IMR-90 (cell line): ENCODE measurements around the gene WNK1. TPM values are rescaled to one million over a fixed set of nuclear protein-coding genes. Genes with fewer than 3 reads are reported as not detected.

Source experiments
- ATAC-seq: fragments of 200-7000 bp; cut with Tn5 transposase; 2 replicates; pipeline ENCODE4 v1.9.1; 2020; ENCODE audit warnings: low read depth, mild to moderate bottlenecking, moderate library complexity
- BruUV-seq: library from RNA; stranded (reverse); fragments of 400-500 nt; replicated peaks from 2 replicates; lab custom pipeline; 2021; lab: Mats Ljungman, UMichigan
- CTCF ChIA-PET: fragments of 300-600 bp; formaldehyde crosslinking; extraction: SDS; loops from one replicate; lab custom pipeline; 2021; ENCODE audit warnings: antibody characterized with exemption; lab: Yijun Ruan, JAX
- POLR2A ChIA-PET: fragments of 300-600 bp; sonication (Branson Sonifier 250); formaldehyde crosslinking; loops from one replicate; lab custom pipeline; 2022; ENCODE audit warnings: antibody characterized with exemption; ENCODE audit not compliant: unreplicated experiment; lab: Charles Lee
- DNase-seq: peaks from one replicate; pipeline ENCODE4 v3.0.0; 2013
- H2AFZ ChIP-seq: replicated peaks from 2 replicates; pipeline ENCODE3; 2013; ENCODE audit warnings: low read length, mild to moderate bottlenecking; ENCODE audit not compliant: poor library complexity
- H2AK5ac ChIP-seq: 2 replicates; pipeline ENCODE4 v1.6.1; 2013; ENCODE audit warnings: low read depth, low read length, inconsistent platforms
- H2AK9ac ChIP-seq: replicated peaks from 2 replicates; pipeline ENCODE3; 2013; ENCODE audit warnings: mild to moderate bottlenecking, low read depth, low read length, moderate library complexity; ENCODE audit not compliant: poor library complexity
- H2BK120ac ChIP-seq: 2 replicates; pipeline ENCODE4 v1.6.1; 2013; ENCODE audit warnings: low read depth, low read length, inconsistent platforms
- H2BK15ac ChIP-seq: 3 replicates; pipeline ENCODE4 v1.6.1; 2013; ENCODE audit warnings: low read depth, low read length, inconsistent platforms
- H2BK20ac ChIP-seq: 2 replicates; pipeline ENCODE4 v1.6.1; 2013; ENCODE audit warnings: low read depth, mild to moderate bottlenecking, inconsistent platforms, low read length, moderate library complexity
- H2BK5ac ChIP-seq: 2 replicates; pipeline ENCODE4 v1.6.1; 2013; ENCODE audit warnings: mild to moderate bottlenecking, low read depth, low read length, inconsistent platforms; ENCODE audit not compliant: poor library complexity, severe bottlenecking
- H3K14ac ChIP-seq: replicated peaks from 2 replicates; pipeline ENCODE4 v1.6.1; 2013; ENCODE audit warnings: low read depth, low read length, inconsistent platforms
- H3K18ac ChIP-seq: 2 replicates; pipeline ENCODE4 v1.6.1; 2013; ENCODE audit warnings: low read depth, low read length, control low read depth
- H3K23ac ChIP-seq: 2 replicates; pipeline ENCODE4 v1.6.1; 2013; ENCODE audit warnings: low read depth, low read length, inconsistent platforms
- H3K27ac ChIP-seq: 2 replicates; pipeline ENCODE4 v1.5.1; 2013; ENCODE audit warnings: mild to moderate bottlenecking, control low read depth, low read length; ENCODE audit not compliant: insufficient read depth
- H3K27me3 ChIP-seq: 2 replicates; pipeline ENCODE4 v1.6.1; 2013; ENCODE audit warnings: low read length; ENCODE audit not compliant: control insufficient read depth, insufficient read depth
- H3K36me3 ChIP-seq: 2 replicates; pipeline ENCODE4 v1.6.1; 2013; ENCODE audit warnings: low read length, mixed read lengths; ENCODE audit not compliant: control insufficient read depth, insufficient read depth
- H3K4ac ChIP-seq: 2 replicates; pipeline ENCODE4 v1.6.1; 2013; ENCODE audit warnings: low read depth, low read length, inconsistent platforms
- H3K4me1 ChIP-seq: 2 replicates; pipeline ENCODE4 v1.6.1; 2013; ENCODE audit warnings: low read length, mixed read lengths; ENCODE audit not compliant: control insufficient read depth, insufficient read depth
- H3K4me2 ChIP-seq: 2 replicates; pipeline ENCODE4 v1.6.1; 2013; ENCODE audit warnings: low read depth, mild to moderate bottlenecking, control low read depth, low read length, moderate library complexity
- H3K4me3 ChIP-seq: 2 replicates; pipeline ENCODE4 v1.5.1; 2013; ENCODE audit warnings: low read depth, mild to moderate bottlenecking, control low read depth, low read length, moderate library complexity; ENCODE audit not compliant: insufficient read depth
- H3K56ac ChIP-seq: 2 replicates; pipeline ENCODE4 v1.6.1; 2013; ENCODE audit warnings: low read length, inconsistent platforms; ENCODE audit not compliant: insufficient read depth; ENCODE audit errors: extremely low read depth
- H3K79me1 ChIP-seq, 2 experiments: 2 replicates each; pipeline ENCODE4 v1.6.1; 2013; ENCODE audit warnings: low read length in 2 of 2, inconsistent platforms in 1 of 2, low read depth in 1 of 2
- H3K9ac ChIP-seq: 2 replicates; pipeline ENCODE4 v1.6.1; 2013; ENCODE audit warnings: low read depth, low read length, control low read depth
- H3K9me1 ChIP-seq: 2 replicates; pipeline ENCODE4 v1.6.1; 2013; ENCODE audit warnings: low read length, inconsistent platforms; ENCODE audit not compliant: insufficient read depth
- H3K9me3 ChIP-seq: 2 replicates; pipeline ENCODE4 v1.6.1; 2013; ENCODE audit warnings: low read length; ENCODE audit not compliant: control insufficient read depth, insufficient read depth
- H4K20me1 ChIP-seq: 2 replicates; pipeline ENCODE4 v1.6.1; 2013; ENCODE audit warnings: low read length, inconsistent platforms; ENCODE audit not compliant: insufficient read depth
- H4K5ac ChIP-seq: 2 replicates; pipeline ENCODE4 v1.6.1; 2013; ENCODE audit warnings: mild to moderate bottlenecking, low read depth, low read length, control low read depth
- H4K8ac ChIP-seq, 2 experiments: 2 replicates each; pipeline ENCODE4 v1.6.1; 2013; ENCODE audit warnings: low read depth in 2 of 2, low read length in 2 of 2, control low read depth in 1 of 2, inconsistent platforms in 1 of 2
- H4K91ac ChIP-seq: 2 replicates; pipeline ENCODE4 v1.6.1; 2013; ENCODE audit warnings: low read depth, low read length, inconsistent platforms; ENCODE audit not compliant: insufficient read depth
- CEBPB ChIP-seq: IDR thresholded peaks from 2 replicates; pipeline ENCODE4 v1.6.1; 2012; ENCODE audit warnings: low read depth, low read length, improper control_type of control experiment
- CTCF ChIP-seq: conservative IDR thresholded peaks from 2 replicates; pipeline ENCODE4 v1.5.1; 2012; ENCODE audit warnings: mild to moderate bottlenecking, low read depth, low read length, improper control_type of control experiment
- ELK1 ChIP-seq: fragments of 150-350 bp; IDR thresholded peaks from 2 replicates; pipeline ENCODE4 v1.6.1; 2016; ENCODE audit warnings: low read depth, mild to moderate bottlenecking, low read length, moderate library complexity, borderline replicate concordance
- FOS ChIP-seq: fragments of 150-350 bp; IDR thresholded peaks from 2 replicates; pipeline ENCODE4 v1.6.1; 2016; ENCODE audit warnings: low read depth, low read length
- WGBS, 2 experiments: methylation state at CpG; one replicate each; pipeline versions ENCODE4 v1.1.5 to v1.1.7; 2013; ENCODE audit warnings: missing lambda C conversion rate in 2 of 2; ENCODE audit not compliant: insufficient read length in 1 of 2; ENCODE audit errors: extremely low coverage in 2 of 2; 5-methylcytosine and 5-hydroxymethylcytosine counted together
- dilution Hi-C: fragments of 300-500 bp; cut with HindIII; formaldehyde crosslinking; loops from one replicate; pipeline ENCODE4 v1.14.3; 2018; ENCODE audit warnings: low sequenced_read_pairs; ENCODE audit not compliant: unreplicated experiment
- in situ Hi-C: fragments of 300-500 bp; cut with MboI; formaldehyde crosslinking; loops from 3 replicates; pipeline ENCODE4 v1.14.3; 2019; ENCODE audit warnings: low sequenced_read_pairs, inconsistent platforms, mixed read lengths
- intact Hi-C: fragments of 100-400 bp; cut with micrococcal nuclease; formaldehyde crosslinking; loops from 2 replicates; pipeline ENCODE4 v1.10.0; 2022
- polyA plus RNA-seq, 3 experiments: library from polyadenylated mRNA; depleted of rRNA; stranded (reverse); fragments of >200 nt; gene quantifications; 2 replicates each; pipeline ENCODE4 v1.2.3, GENCODE V29; 2012; ENCODE audit warnings: low replicate concordance in 1 of 3
- total RNA-seq: library from RNA; depleted of rRNA; stranded (reverse); fragments of >200 nt; gene quantifications from 2 replicates; pipeline ENCODE4 v1.2.3, GENCODE V29; 2012

The WNK1 gene
- total and polyA plus RNA-seq, 2 of the 4 experiments (the other 2 are of a cell fraction) = 36.9 to 42.8 TPM

DNA sequence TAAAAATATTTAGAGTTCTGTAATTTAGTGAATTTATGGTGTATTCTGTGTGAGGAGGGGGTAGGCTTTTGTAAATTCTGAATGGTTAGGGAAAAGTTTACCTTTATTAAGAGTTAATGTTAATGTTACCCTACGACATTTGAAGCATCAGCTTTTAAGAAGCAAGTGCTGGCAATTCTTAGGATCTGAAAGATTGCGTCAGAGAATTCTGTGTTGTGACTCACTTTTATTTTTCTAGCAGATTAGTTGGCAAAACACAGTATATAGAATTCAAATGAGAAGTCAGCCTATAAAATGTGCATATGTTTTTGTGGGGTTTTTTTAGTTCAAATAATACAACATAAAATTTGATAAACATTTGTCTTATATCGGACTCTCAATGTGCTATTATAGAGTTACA, 99.5 kb downstream of the WNK1 start:
- no peak overlapping the region for H2AK5ac ChIP-seq
- H3K9me1 ChIP-seq = no peaks in the 10 kb centered on the region
- peaks cover 13 to 45% of the 10 kb centered on the region in 2 experiments; a peak in 3 of 4 replicates for H3K79me1 ChIP-seq
- ChIA-PET CTCF (interaction anchor here (0.7 to 1.0 kb wide), 2 partner anchors 16 to 241 kb away, joined by 3 read pairs; no protein-coding TSS in a partner anchor), POLR2A (no interaction called here)
- H3K9me3 ChIP-seq = no peaks in the 10 kb centered on the region
- H3K27ac ChIP-seq = no peak overlapping the region
- intact Hi-C loops = loop anchor here (10.0 kb wide), 1 partner anchor 277 kb away; no protein-coding TSS in a partner anchor
- no peak overlapping the region for H4K8ac ChIP-seq
- no TSS peak for BruUV-seq
- in situ Hi-C loops = no loop called here
- H4K20me1 ChIP-seq = 0 out of 2 replicates have a peak, but pooled peaks cover 8% of the 10 kb centered on the region
- no peaks in the 10 kb centered on the region for H3K27me3 ChIP-seq
- H2BK5ac ChIP-seq = peak overlapping the region; percentile 66
- TF ChIP-seq CTCF = no peak
- peak; percentile 98 for TF ChIP-seq CEBPB
- peak; percentile 79 for TF ChIP-seq FOS
- no peak for TF ChIP-seq ELK1
- H2BK15ac ChIP-seq = no peak overlapping the region
- dilution Hi-C loops = no loop called here
- H3K18ac ChIP-seq = no peak overlapping the region
- no peak overlapping the region for H4K5ac ChIP-seq
- H2AFZ ChIP-seq = no peak overlapping the region
- DNase-seq (peak; percentile 86), ATAC-seq (peak; percentile 73)
- no peak overlapping the region for H3K14ac ChIP-seq
- no peak overlapping the region for H3K56ac ChIP-seq
- H3K23ac ChIP-seq = no peak overlapping the region
- H2BK120ac ChIP-seq = no peak overlapping the region
- peak overlapping the region; percentile 48 for H3K4me2 ChIP-seq
- H2BK20ac ChIP-seq = no peak overlapping the region
- WGBS, 2 experiments = no CpG with 5 or more reads among the region's 3 CpGs
- H4K91ac ChIP-seq = no peak overlapping the region
- H3K9ac ChIP-seq = no peak overlapping the region
- H2AK9ac ChIP-seq = no peak overlapping the region
- H3K36me3 ChIP-seq = 0 out of 2 replicates have a peak, but pooled peaks cover 1% of the 10 kb centered on the region
- no peak overlapping the region for H3K4ac ChIP-seq
- peaks cover 6% of the 10 kb centered on the region for H3K4me1 ChIP-seq
- no peak overlapping the region for H3K4me3 ChIP-seq
